IPS-18c (cell line): ENCODE measurements around the gene B9D1.

ENCODE experiments used
- H3K4me3 ChIP-seq: 2 replicates; pipeline ENCODE4 v1.7.0; 2013; ENCODE audit warnings: low read depth, mild to moderate bottlenecking, low read length, moderate library complexity; ENCODE audit not compliant: insufficient read depth
- H3K9me3 ChIP-seq: one replicate; pipeline ENCODE4 v1.6.1; 2013; ENCODE audit warnings: mild to moderate bottlenecking, low read length, moderate library complexity; ENCODE audit not compliant: control insufficient read depth, insufficient read depth

B9D1 gene

GRCh38 chr17:19380481-19381301, 18.2 kb upstream of the B9D1 start:
- H3K9me3 ChIP-seq = no peaks in the 10 kb centered on the region

DNA sequence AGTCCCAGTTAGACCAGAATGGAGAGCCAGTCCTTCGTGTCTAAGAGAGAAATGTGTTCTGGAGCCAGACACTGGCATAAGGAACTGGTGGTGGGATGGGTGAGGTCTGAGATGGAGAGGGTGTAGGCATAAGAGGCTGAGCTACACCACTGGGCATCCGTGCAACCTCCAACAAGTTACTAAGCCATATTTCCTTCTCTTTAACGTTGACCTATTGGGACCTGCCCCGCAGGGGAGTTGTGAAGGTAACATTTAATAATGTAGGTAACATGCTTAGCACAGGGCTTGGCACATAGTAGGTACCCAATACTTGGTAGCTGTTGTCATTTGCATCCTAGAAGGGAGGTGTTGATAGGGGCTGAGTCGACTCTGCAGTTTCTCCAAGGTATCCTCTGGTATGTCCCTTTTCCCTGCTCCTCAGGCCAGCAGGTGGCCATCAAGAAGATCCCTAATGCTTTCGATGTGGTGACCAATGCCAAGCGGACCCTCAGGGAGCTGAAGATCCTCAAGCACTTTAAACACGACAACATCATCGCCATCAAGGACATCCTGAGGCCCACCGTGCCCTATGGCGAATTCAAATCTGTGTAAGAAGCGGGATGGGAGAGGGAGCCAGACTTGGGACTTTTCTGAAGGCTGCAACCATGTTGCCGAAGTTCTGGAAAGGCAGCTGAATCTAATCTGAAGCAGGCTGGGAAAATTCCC, 17.0 kb upstream of the B9D1 start:
- Histone ChIP-seq H3K9me3 (no peaks in the 10 kb centered on the region), H3K4me3 (peak overlapping the region; percentile 97)

More at GRCh38 chr17:19380481-19381301, 18.2 kb upstream of the B9D1 start:
- no peak overlapping the region for H3K4me3 ChIP-seq

DNA sequence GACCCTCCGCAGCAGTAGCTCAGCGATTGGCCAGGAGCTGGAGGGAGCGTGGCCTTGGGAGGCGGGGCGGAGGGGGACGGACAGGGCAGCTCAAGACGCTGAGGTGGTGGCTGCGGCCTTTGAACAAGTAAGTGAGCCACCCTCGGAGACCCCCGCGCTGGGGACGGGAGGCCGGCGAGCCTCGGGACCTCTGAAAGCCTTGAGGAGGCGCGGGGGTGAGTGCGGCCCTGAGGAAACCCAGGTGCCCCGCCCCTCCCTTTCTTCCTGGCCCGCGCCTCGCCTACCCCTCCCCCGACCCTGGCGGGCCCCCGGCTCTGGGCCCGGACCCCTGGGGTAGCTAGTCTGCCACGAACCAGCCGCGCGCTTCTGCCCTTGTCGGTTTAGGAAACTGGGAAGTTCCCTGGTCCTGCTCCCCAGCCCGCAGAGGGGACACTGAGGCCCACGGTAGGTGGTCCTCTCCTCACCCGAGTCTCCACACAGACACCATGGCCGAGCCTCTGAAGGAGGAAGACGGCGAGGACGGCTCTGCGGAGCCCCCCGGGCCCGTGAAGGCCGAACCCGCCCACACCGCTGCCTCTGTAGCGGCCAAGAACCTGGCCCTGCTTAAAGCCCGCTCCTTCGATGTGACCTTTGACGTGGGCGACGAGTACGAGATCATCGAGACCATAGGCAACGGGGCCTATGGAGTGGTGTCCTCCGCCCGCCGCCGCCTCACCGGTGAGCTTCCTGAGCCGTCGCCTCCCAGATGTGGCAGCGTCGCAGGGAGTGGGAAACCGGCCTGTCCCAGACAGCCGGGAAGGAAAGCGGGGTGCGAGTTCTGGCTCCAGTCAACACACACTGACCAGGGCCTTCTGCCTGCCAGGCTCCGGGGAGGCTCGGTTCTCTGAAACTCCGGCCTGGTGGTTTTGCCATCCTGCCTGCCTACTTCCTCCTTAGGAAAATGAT, 16.2 kb upstream of the B9D1 start, which contains the start of gene MAPK7:
TSS of gene MAPK7 (plus strand) at position 83 of the 945 bp plus-strand sequence. CDS start at position 486, 403 bp downstream.
- H3K9me3 ChIP-seq = no peaks in the 10 kb centered on the region
- H3K4me3 ChIP-seq = peak within 1 kb of the TSS; percentile 97

DNA sequence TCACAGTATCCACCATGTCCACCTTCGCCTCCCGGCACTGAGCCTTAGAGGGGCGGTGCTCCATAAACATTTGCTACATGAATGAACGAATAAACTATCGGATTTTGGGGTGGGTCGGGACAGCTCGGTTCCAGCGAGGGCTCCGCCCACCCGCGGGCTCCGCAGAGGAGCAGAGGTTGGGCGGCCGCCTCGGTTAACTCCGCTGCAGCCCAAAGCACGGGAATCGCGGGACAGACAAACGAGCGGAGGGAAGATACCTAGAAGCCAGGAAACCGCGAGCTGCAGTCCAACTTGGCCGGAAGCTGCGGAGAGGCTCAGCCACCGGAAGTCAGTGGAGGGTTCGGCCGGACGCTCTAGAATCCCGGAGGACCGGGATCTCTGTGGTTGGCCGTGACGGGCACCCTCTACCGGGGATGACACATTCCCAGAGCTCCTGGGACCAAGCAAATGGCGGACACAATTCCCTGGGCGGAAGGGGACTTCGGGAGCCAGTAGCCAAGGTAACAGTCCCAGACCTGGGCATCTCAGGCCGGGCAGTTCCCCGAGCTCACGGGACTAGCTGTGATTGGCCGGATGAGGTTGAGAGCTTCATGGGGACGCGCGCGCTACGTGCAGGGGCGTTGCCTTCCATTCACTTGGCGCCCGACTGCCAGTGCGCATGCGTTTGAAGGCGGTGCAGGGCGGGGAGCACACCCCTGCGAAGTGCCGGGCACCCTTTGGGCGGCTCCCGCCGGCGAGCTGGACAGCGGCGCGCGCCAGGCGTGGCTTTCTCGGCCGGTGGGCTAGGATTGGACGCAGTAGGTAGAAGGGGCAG, 15.3 kb upstream of the B9D1 start:
- Histone ChIP-seq H3K9me3 (no peaks in the 10 kb centered on the region), H3K4me3 (peak overlapping the region; percentile 97)

DNA sequence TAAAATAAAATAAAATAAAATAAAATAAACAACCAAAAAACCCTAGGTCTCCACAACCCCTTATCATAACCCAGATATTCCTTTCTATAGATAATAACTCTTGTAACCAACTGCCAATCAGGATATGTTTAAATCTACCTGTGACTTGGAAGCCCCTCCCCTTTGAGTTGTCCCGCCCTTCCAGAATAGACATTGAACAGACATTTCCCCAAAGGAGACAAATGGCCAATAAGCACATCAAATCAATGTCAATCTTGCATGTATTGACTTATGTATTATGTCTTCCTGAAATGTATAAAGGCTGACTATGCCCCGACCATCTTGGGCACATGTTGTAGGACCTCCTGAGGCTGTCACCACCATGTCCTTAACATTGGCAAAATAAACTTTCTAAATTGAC, 14.3 kb upstream of the B9D1 start:
- no peaks in the 10 kb centered on the region for H3K9me3 ChIP-seq
- H3K4me3 ChIP-seq = peak overlapping the region; percentile 97

- Histone ChIP-seq H3K9me3 (no peaks in the 10 kb centered on the region), H3K4me3 (no peak overlapping the region)
These were observed 13.2 kb upstream of the B9D1 start for GRCh38 chr17:19375732-19376131.

- no peak overlapping the region for H3K4me3 ChIP-seq
These were observed 11.6 kb upstream of the B9D1 start for GRCh38 chr17:19374136-19374535.

DNA sequence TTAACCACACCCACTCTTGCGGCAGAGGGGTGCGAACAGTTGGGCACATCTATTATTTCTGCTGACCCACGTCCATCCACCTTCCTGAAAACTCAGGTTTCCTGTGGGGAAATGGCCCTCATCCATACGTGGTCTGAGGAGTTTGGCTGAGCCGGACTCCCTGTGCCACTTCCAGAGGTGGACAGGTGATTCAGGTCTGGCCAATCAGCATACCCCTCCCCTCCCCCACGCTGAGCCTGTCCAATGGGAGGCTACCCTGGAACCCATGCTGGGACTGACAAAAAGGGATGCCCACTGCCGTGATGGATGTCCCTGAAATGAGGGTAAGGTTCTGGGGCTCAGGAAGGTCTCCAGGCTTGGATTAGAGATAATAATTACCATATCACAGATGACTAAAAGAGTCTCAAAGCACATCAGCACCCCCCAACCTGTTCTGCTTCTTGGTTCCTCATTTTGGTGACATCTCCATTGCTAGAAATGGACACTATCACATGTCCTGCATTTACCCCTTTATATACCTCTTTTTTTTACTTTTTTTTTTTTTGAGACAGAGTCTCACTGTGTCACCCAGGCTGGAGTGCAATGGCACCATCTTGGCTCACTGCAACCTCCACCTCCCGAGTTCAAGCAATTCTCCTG, 10.5 kb upstream of the B9D1 start:
- H3K4me3 ChIP-seq = no peak overlapping the region
- no peaks in the 10 kb centered on the region for H3K9me3 ChIP-seq

More at GRCh38 chr17:19374136-19374535, 11.6 kb upstream of the B9D1 start:
- H3K9me3 ChIP-seq = no peaks in the 10 kb centered on the region

GRCh38 chr17:19372439-19372838, 9.9 kb upstream of the B9D1 start:
- no peak overlapping the region for H3K4me3 ChIP-seq
- no peaks in the 10 kb centered on the region for H3K9me3 ChIP-seq

DNA sequence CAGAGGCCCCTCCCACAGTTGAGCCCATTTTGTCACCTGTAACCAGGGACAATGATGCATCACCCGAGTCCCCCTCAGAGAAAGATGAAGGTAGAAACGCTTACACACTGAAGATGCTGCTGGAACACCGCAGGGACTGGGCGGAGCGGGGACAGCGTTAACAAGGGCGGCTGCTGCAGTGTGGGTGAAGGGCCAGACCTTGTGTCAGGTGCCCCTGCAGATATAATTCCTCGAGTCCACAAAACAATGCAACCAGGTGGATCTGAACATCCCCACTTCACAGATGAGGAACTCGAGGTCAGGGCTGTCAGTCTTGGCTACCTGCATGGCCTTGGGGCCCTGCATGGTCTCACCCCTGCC, 9.5 kb upstream of the B9D1 start:
- no peaks in the 10 kb centered on the region for H3K9me3 ChIP-seq

DNA sequence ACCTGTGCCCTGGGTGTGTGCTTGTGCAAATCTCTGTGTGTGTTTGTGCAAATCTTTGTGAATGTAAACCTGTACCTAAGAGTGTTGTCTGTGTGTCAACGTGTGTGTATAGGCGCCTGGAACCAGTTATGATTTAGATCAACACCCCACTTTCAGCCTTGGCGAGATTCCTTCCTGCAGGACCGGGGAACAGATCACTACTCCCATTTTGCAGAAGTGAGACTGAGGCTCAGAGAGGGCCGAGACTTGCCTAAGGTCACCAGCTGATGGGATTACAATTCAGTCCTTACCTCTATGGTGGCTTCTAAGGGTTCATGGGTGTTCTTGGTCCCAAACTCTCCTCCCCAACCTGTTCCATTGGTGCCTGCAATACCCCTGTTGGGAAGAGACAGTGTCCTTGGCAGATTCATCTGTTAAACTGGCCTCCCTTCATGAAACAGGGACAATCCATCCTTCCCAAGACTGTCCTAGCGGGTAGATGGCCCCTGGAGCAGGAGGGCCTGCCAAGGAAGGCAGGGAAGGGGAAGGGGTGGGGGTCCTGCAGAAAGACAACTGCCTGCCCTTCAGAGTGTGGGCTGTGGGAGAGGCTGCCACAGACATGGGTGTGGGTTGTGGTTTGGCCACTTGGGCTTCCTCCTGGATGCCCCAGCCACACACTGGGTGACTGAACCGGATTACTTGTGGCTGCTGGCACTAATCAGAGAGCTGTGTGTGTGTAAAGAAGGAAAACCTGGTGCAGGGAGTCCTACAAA, 8.9 kb upstream of the B9D1 start:
- H3K9me3 ChIP-seq = no peaks in the 10 kb centered on the region
- H3K4me3 ChIP-seq = no peak overlapping the region

More for the DNA sequence above, 9.5 kb upstream of the B9D1 start:
- no peak overlapping the region for H3K4me3 ChIP-seq

- Histone ChIP-seq H3K9me3 (no peaks in the 10 kb centered on the region), H3K4me3 (no peak overlapping the region)
These were observed 8.0 kb upstream of the B9D1 start for GRCh38 chr17:19370493-19370960.

- no peak overlapping the region for H3K4me3 ChIP-seq
- no peaks in the 10 kb centered on the region for H3K9me3 ChIP-seq
These were observed 7.4 kb upstream of the B9D1 start for GRCh38 chr17:19369846-19370492.

- Histone ChIP-seq H3K4me3 (no peak overlapping the region), H3K9me3 (no peaks in the 10 kb centered on the region)
These were observed 6.7 kb upstream of the B9D1 start for GRCh38 chr17:19369107-19369778.

DNA sequence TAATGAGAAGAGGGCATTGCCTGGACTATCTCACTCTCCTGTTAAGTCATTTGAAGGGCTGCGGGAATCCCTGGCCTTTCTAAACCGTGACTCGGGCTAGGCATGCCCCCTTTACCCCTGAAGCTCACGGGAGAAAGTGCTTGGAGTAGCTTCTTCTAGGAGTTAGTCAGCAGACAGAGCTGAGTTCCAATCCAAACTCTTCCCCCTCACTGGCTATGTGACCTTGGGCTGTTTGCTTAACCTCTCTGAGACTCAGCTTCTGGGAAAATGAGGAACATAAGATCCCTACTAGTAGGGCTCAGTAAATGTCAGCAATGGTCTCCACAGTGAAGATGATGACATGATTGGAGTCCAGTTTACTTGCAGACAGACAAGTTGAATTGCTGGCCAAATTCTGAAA, 5.7 kb upstream of the B9D1 start:
- Histone ChIP-seq H3K4me3 (no peak overlapping the region), H3K9me3 (no peaks in the 10 kb centered on the region)
